Mesenchymal stem cell (in vitro differentiated cells and primary cell): Measurements from ENCODE around the gene RAP1GAP.
A peak's percentile ranks its signal among the peaks of the same experiment; 100 is the strongest.

ENCODE experiments used
- DNase-seq: peaks from one replicate; pipeline ENCODE4 v3.0.0-alpha.2; 2013
- H2AFZ ChIP-seq: one replicate; pipeline ENCODE4 v1.6.1; 2013; ENCODE audit warnings: low read depth, mild to moderate bottlenecking, control low read depth, inconsistent platforms, low read length, moderate library complexity
- H2AK5ac ChIP-seq: 2 replicates; pipeline ENCODE4 v1.6.1; 2013; ENCODE audit warnings: low read length, moderate library complexity, mild to moderate bottlenecking, inconsistent platforms; ENCODE audit not compliant: severe bottlenecking
- H2BK120ac ChIP-seq: one replicate; pipeline ENCODE4 v1.6.1; 2013; ENCODE audit warnings: low read depth, mild to moderate bottlenecking, inconsistent platforms, low read length, moderate library complexity
- H2BK12ac ChIP-seq, 2 experiments: one replicate each; pipeline ENCODE4 v1.6.1; 2013; ENCODE audit warnings: inconsistent platforms in 2 of 2, low read length in 2 of 2, mild to moderate bottlenecking in 2 of 2, moderate library complexity in 2 of 2, control low read depth in 1 of 2
- H2BK15ac ChIP-seq: one replicate; pipeline ENCODE4 v1.6.1; 2013; ENCODE audit warnings: mild to moderate bottlenecking, low read depth, inconsistent platforms; ENCODE audit not compliant: poor library complexity, severe bottlenecking
- H2BK5ac ChIP-seq: 2 replicates; pipeline ENCODE4 v1.6.1; 2013; ENCODE audit warnings: low read depth, mild to moderate bottlenecking, low read length, control low read depth, inconsistent platforms; ENCODE audit not compliant: poor library complexity, severe bottlenecking
- H3K14ac ChIP-seq, 2 experiments: one replicate each; pipeline ENCODE4 v1.6.1; 2013; ENCODE audit warnings: inconsistent platforms in 2 of 2, low read length in 2 of 2, control low read depth in 1 of 2, mild to moderate bottlenecking in 1 of 2, moderate library complexity in 1 of 2
- H3K18ac ChIP-seq, 2 experiments: one replicate each; pipeline ENCODE4 v1.6.1; 2013; ENCODE audit warnings: inconsistent platforms in 2 of 2, low read length in 2 of 2, control low read depth in 1 of 2, low read depth in 1 of 2, mild to moderate bottlenecking in 1 of 2
- H3K23ac ChIP-seq, 2 experiments: one replicate each; pipeline ENCODE4 v1.6.1; 2013; ENCODE audit warnings: inconsistent platforms in 2 of 2, low read length in 2 of 2, mild to moderate bottlenecking in 2 of 2, moderate library complexity in 2 of 2, control low read depth in 1 of 2
- H3K27ac ChIP-seq: 2 replicates; pipeline ENCODE4 v1.5.1; 2013; ENCODE audit warnings: mild to moderate bottlenecking, moderate library complexity, low read length, control low read depth, inconsistent platforms; ENCODE audit not compliant: poor library complexity, severe bottlenecking
- H3K27me3 ChIP-seq, 2 experiments: 2 replicates each; pipeline versions ENCODE4 v1.6.1 to v1.7.0; 2013; ENCODE audit warnings: low read length in 2 of 2, mild to moderate bottlenecking in 2 of 2, moderate library complexity in 2 of 2, control low read depth in 1 of 2, inconsistent platforms in 1 of 2; ENCODE audit not compliant: control insufficient read depth in 1 of 2, insufficient read depth in 1 of 2
- H3K36me3 ChIP-seq, 2 experiments: 2 replicates each; pipeline versions ENCODE4 v1.6.1 to v1.7.0; 2013; ENCODE audit warnings: low read length in 2 of 2, control low read depth in 1 of 2, inconsistent platforms in 1 of 2, low read depth in 1 of 2, mild to moderate bottlenecking in 1 of 2; ENCODE audit not compliant: insufficient read depth in 2 of 2, control insufficient read depth in 1 of 2
- H3K4ac ChIP-seq, 2 experiments: one replicate each; pipeline ENCODE4 v1.6.1; 2013; ENCODE audit warnings: inconsistent platforms in 2 of 2, low read length in 2 of 2, mild to moderate bottlenecking in 2 of 2, moderate library complexity in 2 of 2, control low read depth in 1 of 2, low read depth in 1 of 2
- H3K4me1 ChIP-seq: 2 replicates; pipeline ENCODE4 v1.6.1; 2013; ENCODE audit warnings: low read depth, low read length, control low read depth; ENCODE audit not compliant: control insufficient read depth, insufficient read depth
- H3K4me2 ChIP-seq: 2 replicates; pipeline ENCODE4 v1.6.1; 2013; ENCODE audit warnings: low read length, mild to moderate bottlenecking, inconsistent platforms; ENCODE audit not compliant: poor library complexity, severe bottlenecking
- H3K4me3 ChIP-seq, 2 experiments: 2 replicates each; pipeline versions ENCODE4 v1.5.1 to v1.7.0; 2013; ENCODE audit warnings: low read length in 2 of 2, mild to moderate bottlenecking in 2 of 2, control low read depth in 1 of 2, low read depth in 1 of 2; ENCODE audit not compliant: insufficient read depth in 1 of 2
- H3K79me1 ChIP-seq: replicated peaks from 2 replicates; pipeline ENCODE4 v1.6.1; 2013; ENCODE audit warnings: mild to moderate bottlenecking, control low read depth, low read length, inconsistent platforms; ENCODE audit not compliant: poor library complexity, severe bottlenecking
- H3K9ac ChIP-seq: 2 replicates; pipeline ENCODE4 v1.7.0; 2013; ENCODE audit warnings: mild to moderate bottlenecking, low read length, moderate library complexity
- H3K9me3 ChIP-seq: 2 replicates; pipeline ENCODE4 v1.7.0; 2013; ENCODE audit warnings: mild to moderate bottlenecking, low read length; ENCODE audit not compliant: control insufficient read depth
- H4K8ac ChIP-seq: one replicate; pipeline ENCODE4 v1.6.1; 2013; ENCODE audit warnings: inconsistent platforms, mild to moderate bottlenecking, low read length, moderate library complexity
- H4K91ac ChIP-seq: one replicate; pipeline ENCODE4 v1.6.1; 2013; ENCODE audit warnings: mild to moderate bottlenecking, low read length, inconsistent platforms
- WGBS: methylation state at CpG from one replicate; pipeline ENCODE4 v1.1.7; 2013; ENCODE audit warnings: mixed read lengths; 5-methylcytosine and 5-hydroxymethylcytosine counted together

The RAP1GAP gene

DNA sequence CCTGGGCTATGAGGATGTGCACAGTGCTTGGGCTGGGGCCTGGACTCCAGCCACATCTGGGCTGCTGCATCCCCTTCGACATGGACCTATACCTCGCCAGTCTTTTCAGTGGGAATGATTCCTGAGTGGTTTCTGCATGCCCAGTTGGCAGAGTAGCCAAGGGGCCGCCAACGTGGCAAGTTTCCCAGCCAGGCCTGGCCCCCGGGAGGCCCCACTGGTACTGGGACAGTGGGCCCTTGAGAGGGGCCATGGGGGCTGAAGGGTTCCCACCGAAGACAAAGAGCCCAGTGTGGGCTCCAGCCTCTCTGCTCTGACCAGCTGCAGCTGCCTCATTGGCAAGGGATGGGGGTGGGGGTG lies 15.4 kb downstream of the RAP1GAP start:
- Histone ChIP-seq H3K36me3 (no peaks in the 10 kb centered on the region), H2BK12ac (no peak overlapping the region), H3K14ac (no peak overlapping the region), H4K91ac (no peak overlapping the region), H3K23ac (no peak overlapping the region), H3K4ac (no peak overlapping the region), H2AK5ac (no peak overlapping the region), H3K27ac (no peak overlapping the region), H2BK5ac (no peak overlapping the region), H3K9ac (no peak overlapping the region), H3K4me1 (peaks cover 11% of the 10 kb centered on the region), H3K9me3 (no peaks in the 10 kb centered on the region), H2BK15ac (no peak overlapping the region), H3K4me2 (no peak overlapping the region), H3K18ac (no peak overlapping the region), H2BK120ac (no peak overlapping the region), H3K27me3 (peaks cover 56 to 60% of the 10 kb centered on the region in 2 experiments), H2AFZ (no peak overlapping the region), H4K8ac (no peak overlapping the region), H3K79me1 (no peaks in the 10 kb centered on the region), H3K4me3 (no peak overlapping the region)
- WGBS: 91% methylated on average over 6 of the region's 6 CpGs
- no peak for DNase-seq

DNA sequence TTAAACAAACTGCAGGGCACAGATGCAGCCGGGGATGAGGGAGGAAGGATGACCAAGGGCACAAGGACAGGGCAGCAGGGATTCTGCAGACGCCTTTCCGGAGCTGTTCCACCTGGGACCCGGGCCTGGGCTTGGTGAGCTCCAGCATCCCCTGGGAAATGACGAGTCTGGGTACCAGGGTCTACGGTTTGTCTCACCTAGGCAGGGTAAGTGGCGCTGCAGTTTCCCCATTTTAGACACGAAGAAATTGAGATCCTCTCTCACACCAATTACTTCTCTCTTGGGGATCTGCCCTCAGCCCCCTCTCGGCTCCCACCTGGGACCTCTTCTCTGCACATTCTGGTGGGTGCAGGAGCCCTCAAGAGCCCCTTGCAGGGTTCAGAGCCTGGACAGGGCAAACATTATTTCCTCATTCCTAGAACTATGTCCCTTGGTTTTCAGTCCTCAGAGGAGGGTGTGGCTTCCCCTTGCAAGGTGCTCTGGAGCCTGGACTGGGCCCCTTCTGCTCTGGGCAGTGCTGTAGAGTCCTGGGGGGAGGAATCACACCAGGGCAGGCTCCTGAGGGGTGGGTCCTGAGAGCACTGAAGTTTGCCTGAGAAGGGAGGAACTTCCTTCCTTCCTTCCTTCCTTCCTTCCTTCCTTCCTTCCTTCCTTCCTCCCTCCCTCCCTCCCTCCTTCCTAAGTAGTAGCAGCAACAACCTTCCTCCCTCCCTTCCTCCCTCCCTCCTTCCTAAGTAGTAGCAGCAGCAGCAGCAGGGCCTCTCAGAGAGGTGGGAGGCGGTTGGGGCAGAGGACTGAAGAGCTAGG lies 16.0 kb downstream of the RAP1GAP start:
- no peak overlapping the region for H4K91ac ChIP-seq
- H2BK15ac ChIP-seq: no peak overlapping the region
- no peak overlapping the region for H2AFZ ChIP-seq
- no peak overlapping the region for H3K4me2 ChIP-seq
- no peaks in the 10 kb centered on the region for H3K36me3 ChIP-seq
- no peak overlapping the region for H4K8ac ChIP-seq
- H3K23ac ChIP-seq: no peak overlapping the region
- H2AK5ac ChIP-seq: no peak overlapping the region
- 81% methylated on average over 10 of the region's 10 CpGs for WGBS
- peaks cover 11% of the 10 kb centered on the region for H3K4me1 ChIP-seq
- no peak overlapping the region for H3K18ac ChIP-seq
- H3K27ac ChIP-seq: no peak overlapping the region
- H3K9me3 ChIP-seq: no peaks in the 10 kb centered on the region
- no peak overlapping the region for H3K4ac ChIP-seq
- H3K27me3 ChIP-seq: peaks cover 62 to 66% of the 10 kb centered on the region in 2 experiments
- no peak overlapping the region for H3K4me3 ChIP-seq
- H2BK120ac ChIP-seq: no peak overlapping the region
- no peak overlapping the region for H3K14ac ChIP-seq
- H3K9ac ChIP-seq: no peak overlapping the region
- H3K79me1 ChIP-seq: no peaks in the 10 kb centered on the region
- H2BK12ac ChIP-seq: no peak overlapping the region
- no peak for DNase-seq
- no peak overlapping the region for H2BK5ac ChIP-seq

DNA sequence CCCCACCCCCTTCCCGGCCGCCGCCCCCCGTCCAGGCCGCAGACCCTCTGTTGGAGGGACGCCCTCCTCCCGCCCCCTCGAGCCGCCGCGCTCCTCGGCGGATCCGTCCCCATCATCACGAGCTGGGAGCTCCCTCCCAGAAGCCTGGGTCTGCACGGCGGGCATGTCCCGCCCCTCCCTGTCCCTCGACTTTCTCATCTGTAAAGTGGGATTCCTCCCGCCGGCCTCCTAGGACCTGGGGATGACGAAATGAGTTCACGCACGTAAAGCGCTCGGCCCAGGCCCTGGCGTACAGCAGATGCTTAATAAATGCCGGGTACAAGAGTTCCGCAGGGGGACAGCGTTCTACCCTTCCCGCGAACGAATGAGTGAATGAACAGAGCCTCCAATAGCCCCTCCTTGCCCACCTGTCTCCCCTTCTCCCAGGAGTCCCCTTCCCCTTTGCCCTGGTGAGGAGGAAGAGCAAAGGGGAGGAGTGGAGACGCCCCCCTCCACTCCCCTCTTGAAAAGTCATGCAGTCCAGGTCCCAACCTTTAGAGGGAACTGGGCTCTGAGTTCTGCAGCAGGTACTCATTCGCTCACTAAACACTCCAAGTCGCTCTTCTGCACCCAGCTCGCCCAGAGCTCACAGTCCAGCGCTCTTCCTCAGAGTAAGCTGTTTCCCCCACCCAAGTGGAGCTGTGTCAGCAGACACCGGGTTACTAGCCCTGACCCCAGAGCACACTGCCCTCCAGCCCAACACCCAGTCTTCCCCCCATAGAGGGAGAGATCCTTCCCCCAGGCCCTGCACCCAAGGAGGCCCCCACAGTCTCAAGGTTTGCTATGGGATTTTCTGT lies 16.8 kb downstream of the RAP1GAP start:
- Histone ChIP-seq H4K91ac (no peak overlapping the region), H3K18ac (no peak overlapping the region), H2BK12ac (no peak overlapping the region), H3K9me3 (no peaks in the 10 kb centered on the region), H3K27me3 (peaks cover 63 to 71% of the 10 kb centered on the region in 2 experiments), H2AK5ac (no peak overlapping the region), H3K79me1 (no peaks in the 10 kb centered on the region), H3K23ac (no peak overlapping the region), H3K14ac (no peak overlapping the region), H2AFZ (no peak overlapping the region), H3K36me3 (no peaks in the 10 kb centered on the region), H3K4me2 (no peak overlapping the region), H3K27ac (no peak overlapping the region), H3K4ac (no peak overlapping the region), H2BK5ac (no peak overlapping the region), H3K4me1 (peaks cover 11% of the 10 kb centered on the region), H3K9ac (no peak overlapping the region), H2BK120ac (no peak overlapping the region), H3K4me3 (peak overlapping the region in 1 of 2 experiments; percentile 43), H2BK15ac (no peak overlapping the region), H4K8ac (no peak overlapping the region)
- WGBS: 10% methylated on average over 32 of the region's 39 CpGs
- DNase-seq: no peak
